Stimulated activated CD8-positive, alpha-beta memory T cell treated with anti-CD3 and anti-CD28 coated beads, Interleukin-4, amount 100 ng/mL, for 1 hour (primary cell): Measurements from ENCODE around the gene HIVEP2.

ENCODE experiments used
- DNase-seq, 2 donors: peaks; one replicate each; pipeline ENCODE4 v3.0.0-alpha.2; 2020; ENCODE audit warnings: low read depth in 2 of 2, low spot score in 1 of 2

The HIVEP2 gene

DNA sequence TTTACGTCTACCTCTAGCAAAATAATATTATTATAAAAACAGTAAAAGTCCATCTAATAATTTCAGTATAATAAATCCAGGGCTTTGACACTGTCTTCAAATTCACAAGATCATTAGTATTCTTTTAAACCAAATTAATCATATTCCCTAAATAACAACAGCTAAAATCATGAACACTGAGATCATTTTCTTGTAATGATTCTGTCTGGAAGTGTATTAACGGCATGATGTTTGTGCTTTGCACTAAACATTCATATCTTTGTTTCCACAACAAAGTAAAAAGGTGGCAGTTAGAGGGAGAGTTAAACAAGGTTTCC, 18.8 kb downstream of the HIVEP2 start:
- no peak for DNase-seq

DNA sequence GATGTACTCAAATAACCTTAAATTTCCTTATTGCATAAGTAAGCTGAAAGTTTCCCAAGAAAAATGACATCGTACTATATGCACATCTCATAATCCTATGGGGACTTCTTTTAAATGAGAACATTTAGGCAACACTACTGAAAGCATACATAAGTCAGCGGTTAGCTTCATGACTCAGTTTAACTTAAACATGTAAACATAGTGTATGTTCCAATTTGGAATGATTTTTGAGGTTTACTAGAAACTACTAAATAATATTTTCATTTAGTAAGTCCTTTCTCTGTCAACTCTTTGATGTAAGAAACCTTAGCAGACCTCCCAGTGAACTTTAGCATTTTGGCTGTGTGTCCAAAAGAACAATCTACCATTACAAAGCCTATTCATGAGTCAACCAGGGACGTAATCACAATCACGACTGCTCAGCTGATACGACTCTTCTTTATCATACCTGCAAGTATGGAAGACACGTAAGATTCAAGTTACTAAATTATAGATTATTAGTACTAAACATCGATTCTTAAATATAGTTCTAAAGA, 19.3 kb downstream of the HIVEP2 start:
- DNase-seq, result no peak

DNA sequence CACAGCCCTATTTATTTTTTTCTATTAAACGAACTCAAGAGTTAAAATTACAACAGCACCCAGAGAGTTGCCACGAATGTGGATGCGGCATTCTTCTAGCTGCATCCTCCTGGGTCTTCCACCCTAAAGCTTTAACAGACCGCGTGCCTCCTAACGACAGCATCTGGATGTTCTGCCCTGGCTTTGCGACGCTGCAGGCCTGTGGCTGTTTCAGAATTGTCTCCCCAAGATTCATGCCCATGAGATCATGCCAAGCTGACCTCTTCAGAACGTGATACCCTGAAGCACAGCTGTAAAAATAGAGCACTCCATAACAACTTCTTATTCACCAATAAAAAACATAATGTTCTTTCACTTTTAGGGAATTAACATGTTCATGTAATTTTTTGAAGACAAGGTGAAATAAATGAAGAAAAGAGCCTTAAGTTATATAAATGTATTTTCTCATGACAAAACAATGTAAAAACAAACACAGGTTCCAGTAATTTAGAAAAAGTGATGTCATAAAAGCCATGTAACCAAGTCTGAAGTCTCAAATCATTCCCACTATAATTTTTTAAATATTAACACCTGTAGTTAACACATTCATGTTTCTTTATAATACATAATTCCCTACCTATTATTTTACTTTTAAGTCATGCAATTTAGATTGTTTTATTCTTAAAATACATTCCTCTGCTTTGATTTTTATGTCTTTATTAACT, 26.5 kb downstream of the HIVEP2 start:
- no peak for DNase-seq

DNA sequence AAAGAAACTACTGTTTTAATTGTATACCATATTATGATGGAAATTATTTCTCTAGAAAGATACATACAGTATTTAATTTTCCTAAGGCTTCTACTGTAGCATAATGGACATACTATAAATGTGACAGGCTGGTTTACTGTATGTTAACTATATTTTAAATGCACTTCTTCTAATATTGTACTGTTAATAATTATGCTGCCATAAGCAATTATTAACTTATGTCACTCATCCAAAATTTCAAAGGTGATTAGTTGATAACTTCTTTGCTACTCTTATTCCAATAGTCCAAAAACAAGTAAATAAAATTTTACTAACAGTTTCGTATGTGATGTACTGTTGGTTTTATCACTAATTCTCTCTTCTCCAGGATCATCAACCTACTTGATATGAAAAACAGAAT, 28.1 kb downstream of the HIVEP2 start:
- DNase-seq, result no peak

DNA sequence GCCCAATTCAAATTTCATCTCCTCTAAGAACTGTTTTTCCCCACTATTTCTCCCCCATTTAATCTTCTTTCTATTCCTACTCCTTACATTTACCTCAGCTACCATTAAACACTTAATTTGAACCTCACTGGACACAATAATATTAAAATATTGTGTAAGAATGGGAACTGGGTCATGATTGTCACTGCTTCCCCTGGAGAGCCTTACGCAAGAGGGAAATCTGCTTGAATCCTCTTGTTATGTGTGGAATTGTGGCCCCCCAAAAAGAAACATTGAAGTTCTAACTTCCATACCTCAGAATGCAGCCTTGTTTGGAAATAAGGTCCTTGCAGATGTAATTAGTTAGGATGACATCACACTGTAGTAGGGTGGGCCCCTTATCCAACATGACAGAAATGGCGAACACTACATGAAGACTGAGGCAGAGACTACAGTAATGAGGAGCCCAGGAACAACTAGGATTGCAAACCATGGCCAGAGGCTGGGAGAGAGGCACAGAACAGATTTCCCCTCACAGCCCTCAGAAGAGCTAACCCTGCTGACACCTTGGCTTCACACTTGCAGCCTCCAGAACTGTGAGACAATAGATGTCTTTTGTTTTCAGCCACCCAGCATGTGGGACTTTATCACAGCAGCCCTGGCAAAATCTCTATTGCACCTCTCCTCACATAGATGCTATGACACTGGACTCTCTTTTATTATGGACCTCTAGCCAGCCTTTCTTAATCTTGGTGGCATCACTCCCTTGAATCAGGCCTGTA, 29.9 kb downstream of the HIVEP2 start:
- no peak for DNase-seq

DNA sequence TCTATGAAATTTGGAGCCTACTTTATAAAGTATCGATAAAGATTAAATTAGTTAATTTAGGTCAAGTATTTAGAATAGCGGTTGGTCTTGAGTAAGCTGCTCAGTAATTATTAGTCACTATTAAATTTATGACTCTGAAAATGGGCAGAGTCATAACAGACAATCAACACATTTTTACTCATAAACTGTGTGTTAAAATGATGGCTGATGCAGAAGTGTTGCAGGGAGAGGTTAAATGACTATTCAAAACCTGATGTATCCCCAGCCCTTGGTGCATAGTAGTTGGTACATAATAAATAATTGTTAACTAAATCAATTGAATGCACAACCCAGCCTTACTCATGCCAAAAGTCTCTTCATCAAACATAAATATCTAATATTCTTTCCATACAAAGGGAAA, 30.6 kb downstream of the HIVEP2 start:
- no peak for DNase-seq

DNA sequence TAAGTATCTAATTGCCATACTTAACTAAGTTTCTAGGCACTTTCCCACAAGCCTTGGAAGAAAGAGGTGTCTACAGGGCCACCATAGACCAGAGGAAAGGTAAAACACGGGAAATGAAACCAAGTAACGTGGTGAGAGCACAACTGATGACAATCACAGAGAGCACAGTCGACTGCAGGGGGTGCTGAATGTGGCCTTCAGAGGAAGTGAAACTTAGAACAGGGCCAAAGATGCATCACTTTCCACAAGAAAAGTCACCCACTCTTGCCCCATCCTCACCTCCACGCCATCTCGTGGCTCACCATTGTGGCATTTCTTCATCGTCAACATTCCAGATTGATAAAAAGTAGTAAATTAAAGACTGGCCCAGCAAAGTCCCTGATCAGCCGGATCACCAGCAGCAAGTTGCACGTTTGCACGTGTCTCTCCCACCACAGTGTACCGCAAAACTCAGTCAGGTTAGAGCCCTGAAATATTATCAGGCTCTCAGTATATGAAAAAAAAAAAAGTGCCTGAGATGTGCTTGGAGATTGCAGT, 31.4 kb downstream of the HIVEP2 start:
- peak in 1 of 2 donors; percentile 50 for DNase-seq

DNA sequence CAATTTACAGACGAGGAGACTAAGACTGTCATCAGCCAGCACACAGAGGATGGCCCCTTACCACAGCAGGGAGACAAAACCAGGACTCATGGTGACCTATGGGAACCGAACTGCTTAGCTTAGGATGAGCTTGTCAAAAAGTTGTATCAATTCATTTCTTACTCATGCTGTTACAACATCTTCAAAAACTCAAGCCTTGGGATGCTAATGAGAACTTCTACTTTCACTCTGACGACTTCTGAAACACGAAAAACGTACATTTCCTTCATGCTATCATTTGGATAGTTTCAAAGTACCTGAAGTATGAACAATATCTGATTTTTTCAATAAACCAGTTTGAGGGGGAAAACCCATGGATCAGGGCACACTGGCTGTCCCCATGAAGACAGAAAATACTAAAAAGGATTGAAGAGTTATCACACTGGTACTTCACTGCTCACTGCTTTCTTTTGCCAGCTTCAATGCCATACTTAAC, 31.9 kb downstream of the HIVEP2 start:
- no peak for DNase-seq

DNA sequence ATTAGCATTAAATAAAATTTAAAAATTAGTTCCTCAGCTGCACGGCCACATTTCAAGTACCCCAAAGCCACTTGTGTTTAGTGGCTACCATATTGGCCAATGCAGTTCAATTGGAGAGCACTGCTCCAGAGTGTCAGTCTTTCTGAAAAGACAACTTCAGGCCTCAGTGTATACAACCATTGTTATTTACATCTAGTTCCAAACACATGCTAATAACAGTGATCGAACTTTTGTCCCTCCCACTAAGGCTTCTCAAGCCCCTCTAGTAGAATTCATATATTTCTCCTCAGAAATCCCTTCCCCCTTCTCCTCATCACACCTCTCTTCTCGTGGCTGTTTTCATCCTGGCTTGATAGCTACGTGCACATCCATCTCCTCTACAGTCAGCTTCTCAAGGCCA, 32.9 kb downstream of the HIVEP2 start:
- DNase-seq, result no peak

DNA sequence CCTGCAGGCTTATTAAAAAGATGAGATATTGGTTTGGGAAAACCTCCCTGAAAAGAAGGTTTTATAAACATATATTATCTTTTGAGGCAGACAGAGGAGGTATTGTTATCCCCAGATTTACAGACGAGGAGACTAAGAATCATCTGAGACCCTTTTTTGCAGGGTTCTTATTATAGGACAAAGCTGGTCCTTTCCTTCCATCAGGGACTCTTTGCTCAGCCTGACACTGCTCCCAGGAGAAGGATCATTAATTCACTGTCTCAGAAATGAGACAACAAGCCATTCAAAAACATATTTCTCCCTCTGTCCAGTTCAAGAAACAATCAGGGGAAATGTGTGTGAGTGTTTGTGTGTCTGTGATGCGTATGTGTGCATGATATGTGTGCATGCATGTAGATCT, 33.5 kb downstream of the HIVEP2 start:
- DNase-seq, result no peak

DNA sequence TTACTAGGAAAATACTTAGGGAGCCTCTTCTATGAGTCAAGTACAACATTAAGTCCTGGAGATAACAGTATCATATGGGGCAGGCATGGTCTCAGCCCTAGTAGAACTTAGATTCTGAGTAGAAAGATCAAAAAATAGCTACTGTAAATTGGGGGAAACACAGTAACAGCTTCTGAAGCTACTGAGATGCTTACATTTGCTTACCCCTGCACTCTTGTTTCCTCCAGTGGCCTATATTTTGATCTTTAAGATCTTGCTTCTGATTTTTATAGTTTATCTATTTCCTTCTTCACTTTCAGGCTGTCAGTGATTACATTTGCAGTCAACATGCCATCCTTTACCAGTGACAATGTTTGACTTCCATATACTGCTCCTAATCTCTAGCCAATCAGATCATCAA, 35.3 kb downstream of the HIVEP2 start:
- no peak for DNase-seq

DNA sequence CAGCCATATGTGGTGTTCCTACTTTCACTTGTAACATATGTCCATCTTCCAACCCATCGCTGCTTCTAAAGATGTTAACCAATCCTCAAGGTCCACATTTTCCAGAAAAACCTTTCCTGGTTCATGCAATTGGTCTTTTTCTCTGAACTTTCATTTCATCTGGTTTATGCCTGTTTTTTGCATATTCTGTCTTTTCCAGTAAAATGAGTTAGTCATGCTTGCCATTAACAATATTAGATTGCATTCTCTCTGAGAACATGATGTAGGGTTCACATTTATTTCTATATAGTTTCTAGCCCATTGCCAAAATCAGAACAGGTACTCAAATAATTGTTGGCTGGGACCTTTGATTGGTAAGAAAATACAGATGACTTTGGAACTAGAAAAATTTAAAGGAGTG, 36.7 kb downstream of the HIVEP2 start:
- no peak for DNase-seq

DNA sequence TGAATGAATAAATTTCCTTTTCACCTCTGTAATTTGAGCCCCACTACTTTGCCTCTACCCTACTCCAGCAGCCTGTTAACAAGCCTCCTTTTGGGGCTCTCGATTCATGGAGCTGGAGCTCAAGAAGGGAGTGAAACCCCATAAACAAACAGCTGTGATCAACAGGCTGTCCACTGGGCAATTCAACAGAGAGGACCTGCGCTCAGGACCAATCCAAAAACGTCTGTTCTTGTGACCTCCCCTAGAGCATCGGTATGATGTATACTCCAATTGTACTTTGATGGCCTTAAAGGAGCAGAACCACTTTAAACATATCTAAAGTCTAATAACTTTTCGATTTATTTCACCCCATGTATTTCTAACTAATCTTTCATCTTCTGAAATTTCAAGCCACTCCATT, 37.4 kb downstream of the HIVEP2 start:
- no peak for DNase-seq

DNA sequence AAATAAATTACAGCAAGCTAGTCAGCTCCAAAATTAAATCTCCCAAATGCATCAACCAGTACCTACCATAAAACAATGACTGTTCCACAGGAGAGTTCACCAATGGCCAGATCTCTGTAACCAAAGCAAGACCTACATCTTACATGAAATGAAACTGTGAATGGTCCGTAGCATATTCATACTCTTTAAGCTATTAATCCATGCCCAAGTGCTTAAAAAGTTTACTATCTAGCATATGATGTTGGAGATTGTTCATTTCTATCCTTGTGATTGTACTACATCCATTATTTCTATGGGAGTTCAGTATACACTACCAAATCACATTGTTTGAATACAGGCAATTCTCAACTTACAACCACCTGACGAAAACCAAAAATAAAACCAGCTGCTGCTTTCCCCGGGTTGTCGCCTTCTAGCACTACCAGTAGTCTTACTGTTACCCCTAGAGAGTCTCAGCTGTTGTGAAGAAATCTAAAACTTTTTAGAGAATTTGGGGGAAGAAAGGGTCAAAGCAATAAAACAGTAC, 38.0 kb downstream of the HIVEP2 start:
- DNase-seq, result no peak

DNA sequence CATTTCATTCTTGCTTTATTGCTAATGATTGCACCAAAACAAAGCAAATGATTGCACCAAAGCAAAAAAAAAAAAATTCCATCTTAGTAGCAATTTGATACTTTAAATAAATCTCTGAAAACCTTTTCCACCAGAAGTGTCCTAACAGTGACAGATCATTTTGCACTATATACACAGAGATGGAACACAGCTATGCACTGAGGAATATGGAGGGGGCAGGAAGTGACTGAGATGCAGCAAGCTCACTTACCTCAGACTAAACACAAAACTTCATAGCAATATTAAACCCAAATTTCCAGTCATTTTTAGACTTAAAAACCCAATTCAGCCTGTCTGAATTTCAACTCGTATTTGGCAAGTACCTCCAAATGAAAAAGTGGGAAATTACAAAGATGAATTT, 41.2 kb downstream of the HIVEP2 start:
- no peak for DNase-seq

DNA sequence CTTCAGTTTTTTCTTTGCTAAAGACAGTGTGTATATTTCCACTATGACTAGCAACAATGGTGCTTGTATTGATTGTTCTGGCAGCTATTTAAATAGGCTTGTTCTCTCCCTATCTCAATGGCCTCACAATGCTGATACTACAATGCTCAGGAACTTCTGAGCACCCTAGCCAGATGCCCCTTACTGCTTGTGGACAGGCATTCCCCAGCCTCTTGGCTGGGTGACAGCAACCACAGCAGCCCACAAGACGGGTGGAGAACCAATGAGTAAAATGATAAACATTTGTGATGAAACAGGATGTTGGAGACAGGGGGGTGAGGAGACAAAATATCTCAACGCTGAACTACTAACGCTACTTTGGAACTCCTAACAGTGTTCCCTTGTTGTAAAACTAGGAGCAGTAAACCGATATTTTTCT, 42.3 kb downstream of the HIVEP2 start:
- peak; percentile 44 to 62 for DNase-seq

DNA sequence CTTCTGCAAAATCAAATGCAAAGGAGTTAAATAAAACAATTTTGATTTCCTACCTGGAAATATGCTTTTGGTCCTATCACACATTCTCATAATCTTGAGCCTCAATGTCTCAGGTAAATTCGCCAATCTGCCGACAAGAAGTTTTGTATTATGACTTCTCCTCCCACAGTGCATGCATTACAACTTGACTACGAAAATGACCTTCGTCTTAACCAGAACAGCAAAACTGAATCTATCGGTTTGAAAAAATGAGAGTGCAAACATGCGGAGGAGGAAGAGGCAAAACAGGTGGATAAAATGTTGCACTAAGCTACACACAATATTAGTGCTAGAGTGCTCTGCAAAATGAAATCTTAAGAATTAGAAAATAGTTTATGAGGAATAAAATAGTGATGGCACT, 43.4 kb downstream of the HIVEP2 start:
- no peak for DNase-seq

DNA sequence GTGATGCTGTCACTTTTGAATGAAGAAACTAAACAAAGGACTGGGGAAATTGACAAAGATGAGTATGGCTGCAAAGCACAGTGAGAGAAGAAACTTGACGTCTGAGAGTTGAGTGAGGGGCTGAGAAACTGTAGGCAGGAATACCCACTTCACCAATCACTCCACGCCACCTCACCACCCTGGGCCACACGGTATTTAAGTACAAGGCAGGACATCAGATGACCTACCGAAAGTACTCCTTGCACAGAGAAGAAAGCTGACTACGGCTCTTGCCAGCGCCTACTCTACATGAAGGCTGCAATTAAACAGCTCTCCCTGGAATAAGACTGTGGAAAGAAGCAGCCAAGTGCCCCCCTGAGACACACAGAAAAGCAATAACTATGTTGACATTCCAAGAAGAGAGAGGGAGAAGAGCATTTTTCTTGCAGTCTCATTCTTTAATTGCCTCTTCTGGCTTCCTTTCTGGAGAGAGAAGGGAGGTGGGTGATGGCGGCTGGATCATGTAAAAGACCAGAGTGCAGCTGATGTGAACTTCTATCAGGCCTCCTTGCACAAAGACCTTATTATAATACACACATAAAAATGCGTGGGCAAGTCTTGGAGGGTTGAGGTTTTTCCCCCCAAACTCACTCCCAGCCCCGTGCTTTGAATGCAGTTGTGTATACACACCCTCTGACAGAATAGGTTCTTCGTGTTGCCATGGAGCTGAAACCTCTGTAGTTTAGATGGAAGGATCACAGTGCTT, 44.6 kb downstream of the HIVEP2 start:
- DNase-seq, result no peak

DNA sequence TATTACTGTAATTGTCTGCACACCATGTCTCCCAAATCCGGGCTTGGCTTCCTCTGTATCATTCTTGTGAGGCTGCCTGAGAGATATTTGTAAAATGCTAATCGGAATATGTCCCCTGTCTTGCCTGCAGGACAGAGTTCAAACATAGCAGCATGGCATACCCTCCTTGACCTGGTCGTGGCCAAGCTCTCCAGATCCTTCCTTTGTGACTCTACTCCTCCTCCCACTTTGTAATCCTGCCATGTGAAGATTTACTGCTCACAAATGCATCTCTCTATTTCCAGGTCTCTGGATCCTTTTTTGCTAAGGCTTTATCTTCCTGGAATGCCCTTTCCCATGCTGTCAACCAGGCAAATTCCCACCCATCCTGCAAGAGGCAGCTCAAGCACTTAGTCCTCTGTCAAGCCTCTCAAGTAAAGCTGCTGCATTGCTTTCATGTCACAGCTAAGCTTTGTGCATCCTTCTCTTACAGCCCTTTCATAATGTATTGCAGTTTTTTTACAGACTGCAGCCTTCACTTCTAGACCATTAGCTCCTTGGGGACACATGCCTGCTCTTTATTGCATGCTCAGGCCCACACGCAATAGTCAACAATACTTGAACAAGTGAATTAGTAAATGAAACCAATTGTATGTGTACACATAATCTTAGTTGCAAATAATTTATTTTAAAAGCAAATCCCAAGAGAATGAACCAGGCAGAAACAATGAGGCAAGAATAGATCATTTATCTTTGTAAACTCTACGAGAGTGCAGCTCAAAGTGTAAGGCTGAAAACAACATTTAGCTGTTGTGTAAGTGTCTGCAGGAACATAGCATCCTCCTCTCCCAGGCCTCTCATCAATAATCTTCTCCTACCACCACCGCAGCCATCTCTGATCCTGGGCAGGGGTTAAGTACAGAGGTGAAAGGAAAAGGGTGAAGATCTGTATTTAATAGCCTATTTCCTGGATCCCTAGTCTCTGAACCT, 45.8 kb downstream of the HIVEP2 start:
- no peak for DNase-seq

DNA sequence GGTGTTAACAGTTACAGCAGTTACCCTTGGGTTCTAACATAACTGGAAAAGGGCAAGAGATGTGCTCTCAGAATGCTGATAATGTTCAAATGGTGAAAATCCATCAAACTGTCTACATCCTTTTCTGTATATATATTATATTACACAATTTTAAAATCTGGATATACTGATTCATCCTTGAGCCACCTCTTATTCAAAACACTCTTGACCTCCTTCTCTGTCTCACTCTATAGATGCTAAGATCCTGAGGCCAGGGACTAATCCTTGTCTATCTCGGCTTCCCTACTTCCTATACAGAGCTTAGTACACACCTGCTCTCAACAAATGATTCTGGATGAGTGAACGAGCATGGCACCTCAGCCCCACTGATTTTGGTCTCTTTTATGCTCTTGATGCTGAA, 47.3 kb downstream of the HIVEP2 start:
- no peak for DNase-seq
